Measurements from ENCODE around the gene KCNH6. TPM values are rescaled to one million over a fixed set of nuclear protein-coding genes. Genes with fewer than 3 reads are reported as not detected.

KCNH6 gene
- total and polyA plus RNA-seq, 9 of the 15 experiments (the other 6 are each of a cell fraction or from before 2014, with no cell fraction given) = not detected

DNA sequence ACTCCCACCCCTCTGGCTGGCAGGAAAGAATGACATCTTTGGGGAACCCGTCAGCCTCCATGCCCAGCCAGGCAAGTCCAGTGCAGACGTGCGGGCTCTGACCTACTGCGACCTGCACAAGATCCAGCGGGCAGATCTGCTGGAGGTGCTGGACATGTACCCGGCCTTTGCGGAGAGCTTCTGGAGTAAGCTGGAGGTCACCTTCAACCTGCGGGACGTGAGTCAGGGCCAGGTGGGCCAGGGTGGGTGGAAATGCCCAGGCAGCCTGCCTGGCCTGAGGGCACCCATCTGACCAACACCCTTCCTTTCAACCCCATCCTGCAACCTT is 19.0 kb downstream of the KCNH6 start:
- no TSS peak for BruUV-seq (replicated peaks)
- no peak for FAIRE-seq
- CTCF ChIA-PET (ENCODE audit: low intra/inter-chr PET ratio) = no interaction called here

DNA sequence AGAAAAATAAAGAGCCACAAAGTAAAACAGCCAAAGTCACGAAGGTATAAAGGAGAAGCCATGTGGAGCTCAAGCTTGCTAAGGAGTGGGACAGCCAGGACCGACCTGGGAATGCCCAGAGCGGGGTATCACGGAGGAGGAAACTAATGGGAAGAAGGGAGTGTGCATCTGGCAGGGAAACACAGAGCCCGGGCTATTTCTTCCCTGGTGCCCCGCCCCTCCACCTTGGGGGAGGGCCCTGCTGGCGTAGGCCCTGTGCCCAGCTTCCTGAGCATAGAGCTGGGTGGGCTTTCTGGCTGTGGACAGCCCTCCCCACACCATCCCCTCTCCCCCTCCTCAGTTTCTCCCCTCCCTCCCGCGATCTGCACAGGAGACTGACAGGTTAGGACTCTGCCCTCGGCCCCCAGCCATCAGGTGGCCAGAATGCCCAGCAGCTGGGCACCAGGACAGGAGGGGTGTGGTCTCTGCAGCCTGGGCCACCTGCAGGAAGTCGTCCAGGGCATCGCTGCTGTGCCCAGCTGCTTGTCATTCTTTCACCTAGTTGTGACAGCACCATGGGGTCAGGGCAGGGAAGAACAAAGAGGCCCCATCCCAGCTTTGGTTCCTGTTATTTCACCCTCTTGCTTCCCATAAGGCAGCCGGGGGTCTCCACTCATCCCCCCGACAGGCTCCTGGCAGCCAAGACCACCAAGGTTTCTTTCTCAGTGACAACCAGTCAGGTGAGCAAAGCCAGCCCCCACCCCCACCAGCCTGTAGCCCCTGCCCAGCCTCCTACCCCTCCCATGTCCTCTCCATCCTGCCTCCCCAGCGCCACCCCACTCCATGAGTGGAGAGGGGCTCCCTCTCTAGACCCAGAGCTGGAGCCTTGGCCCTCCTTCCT is 20.0 kb downstream of the KCNH6 start:
- Histone ChIP-seq H2AFZ (ENCODE audit: low read depth, low read length) (no peak overlapping the region), H4K20me1 (replicated peaks; ENCODE audit: control insufficient read depth, insufficient read depth, low read length) (no peaks in the 10 kb centered on the region), H3K9me3 (replicated peaks; ENCODE audit: control insufficient read depth, insufficient read depth, low read depth, low read length) (no peaks in the 10 kb centered on the region), H3K9me1 (ENCODE audit: control insufficient read depth, insufficient read depth, low read length) (no peaks in the 10 kb centered on the region), H3K4me1 (replicated peaks in 1 of 2; ENCODE audit: control insufficient read depth in 2 of 2, insufficient read depth in 2 of 2, low read length in 2 of 2) (peaks cover 0 to 16% of the 10 kb centered on the region in 2 experiments; a peak in 2 of 5 replicates), H3K4me2 (ENCODE audit: insufficient read depth, low read length) (no peak overlapping the region), H3K79me2 (ENCODE audit: control insufficient read depth, insufficient read depth, low read length) (no peaks in the 10 kb centered on the region), H3K9ac (ENCODE audit: insufficient read depth in 1 of 2, low read depth in 2 of 2, low read length in 2 of 2) (no peak overlapping the region), H3K27ac (ENCODE audit: extremely low read depth, low read depth, low read length) (no peak overlapping the region), H3K27me3 (ENCODE audit: control insufficient read depth in 2 of 2, insufficient read depth in 2 of 2, low read length in 2 of 2) (peaks cover 13 to 19% of the 10 kb centered on the region in 2 experiments; a peak in 4 of 5 replicates), H3K4me3 (no peak overlapping the region), H3K36me3 (ENCODE audit: control insufficient read depth, insufficient read depth, low read length) (no peaks in the 10 kb centered on the region)
- ChIA-PET POLR2A (interaction anchor here (0.6 to 1.8 kb wide), 2 partner anchors 8 to 14 kb away, joined by 4 to 6 read pairs; no protein-coding TSS in a partner anchor), CTCF (ENCODE audit: low intra/inter-chr PET ratio) (no interaction called here)
- ATAC-seq = no peak
- no TSS peak for BruUV-seq (replicated peaks)
- no peak for FAIRE-seq
- DNase-seq (ENCODE audit: extremely low read depth in 1 of 4, low spot score in 3 of 4) = no peak
- WGBS (ENCODE audit: insufficient coverage, low coverage, missing lambda C conversion rate) = 15% methylated on average over 13 of the region's 15 CpGs
- in situ Hi-C loops (cut with MboI) = no loop called here
- intact Hi-C loops (cut with micrococcal nuclease) = no loop called here
- TF ChIP-seq RBM34 (IDR thresholded peaks at IDR 0.05; ENCODE audit: borderline replicate concordance, insufficient read depth, low read length) (no peak), GABPB1 (CRISPR knock-in tag; IDR thresholded peaks at IDR 0.05) (no peak), ZNF77 (CRISPR knock-in tag; IDR thresholded peaks at IDR 0.05) (no peak), ZNF778 (CRISPR knock-in tag; IDR thresholded peaks at IDR 0.05) (no peak), ELF1 (tag; IDR thresholded peaks at IDR 0.05) (no peak)

More for the DNA sequence above, 19.0 kb downstream of the KCNH6 start:
- Histone ChIP-seq H3K27me3 (ENCODE audit: control insufficient read depth in 2 of 2, insufficient read depth in 2 of 2, low read length in 2 of 2) (peaks cover 18 to 29% of the 10 kb centered on the region in 2 experiments; a peak in 4 of 5 replicates), H3K9ac (ENCODE audit: insufficient read depth in 1 of 2, low read depth in 2 of 2, low read length in 2 of 2) (no peak overlapping the region; a peak in 1 of 4 replicates), H3K36me3 (ENCODE audit: control insufficient read depth, insufficient read depth, low read length) (no peaks in the 10 kb centered on the region), H3K4me1 (replicated peaks in 1 of 2; ENCODE audit: control insufficient read depth in 2 of 2, insufficient read depth in 2 of 2, low read length in 2 of 2) (peaks cover 0 to 22% of the 10 kb centered on the region in 2 experiments; a peak in 2 of 5 replicates), H3K4me3 (no peak overlapping the region), H3K9me3 (replicated peaks; ENCODE audit: control insufficient read depth, insufficient read depth, low read depth, low read length) (no peaks in the 10 kb centered on the region), H3K27ac (ENCODE audit: extremely low read depth, low read depth, low read length) (no peak overlapping the region), H3K79me2 (ENCODE audit: control insufficient read depth, insufficient read depth, low read length) (no peaks in the 10 kb centered on the region), H3K4me2 (ENCODE audit: insufficient read depth, low read length) (no peak overlapping the region), H3K9me1 (ENCODE audit: control insufficient read depth, insufficient read depth, low read length) (no peaks in the 10 kb centered on the region), H2AFZ (ENCODE audit: low read depth, low read length) (no peak overlapping the region), H4K20me1 (replicated peaks; ENCODE audit: control insufficient read depth, insufficient read depth, low read length) (no peaks in the 10 kb centered on the region)
- intact Hi-C loops (cut with micrococcal nuclease) = no loop called here
- TF ChIP-seq SREBF2 (CRISPR knock-in tag; IDR thresholded peaks at IDR 0.05) (no peak), SREBF1 (IDR thresholded peaks at IDR 0.05; ENCODE audit: borderline replicate concordance, low read depth, low read length) (no peak), ZNF764 (CRISPR knock-in tag; IDR thresholded peaks at IDR 0.05; ENCODE audit: low read depth) (no peak)
- no peak for ATAC-seq
- DNase-seq (ENCODE audit: extremely low read depth in 1 of 4, low spot score in 3 of 4) = no peak
- POLR2A ChIA-PET = interaction anchor here (0.5 to 1.8 kb wide), 2 partner anchors 9 to 48 kb away, joined by 4 to 6 read pairs; no protein-coding TSS in a partner anchor
- WGBS (ENCODE audit: insufficient coverage, low coverage, missing lambda C conversion rate) = 40% methylated on average over 9 of the region's 9 CpGs
- in situ Hi-C loops (cut with MboI) = no loop called here
